Fibroblast of pulmonary artery (primary cell): Measurements from ENCODE around the gene ZDHHC12.

Experiments used
- DNase-seq: peaks from one replicate; pipeline ENCODE4 v3.0.0-alpha.2; 2010; ENCODE audit warnings: low read depth
- H3K4me3 ChIP-seq: replicated peaks from 2 replicates; pipeline ENCODE4 v1.5.1; 2011; ENCODE audit warnings: low read depth, mild to moderate bottlenecking, control low read depth, low read length, moderate library complexity
- CTCF ChIP-seq: IDR thresholded peaks from 2 replicates; pipeline ENCODE4 v1.5.1; 2011; ENCODE audit warnings: mild to moderate bottlenecking, control low read depth, low read length, inconsistent platforms; ENCODE audit errors: missing control alignments

ZDHHC12 gene

GRCh38 chr9:128722380-128723351, 1.3 kb downstream of the ZDHHC12 start:
- no peak for DNase-seq
- TF ChIP-seq CTCF, result no peak
- no peak overlapping the region for H3K4me3 ChIP-seq

GRCh38 chr9:128721487-128722010, 2.4 kb downstream of the ZDHHC12 start:
- TF ChIP-seq CTCF, result no peak
- no peak overlapping the region for H3K4me3 ChIP-seq
- DNase-seq, result no peak

- no peak for DNase-seq
- H3K4me3 ChIP-seq, result no peak overlapping the region
- TF ChIP-seq CTCF, result no peak
Measured at GRCh38 chr9:128720841-128721486, 3.0 kb downstream of the ZDHHC12 start.

GRCh38 chr9:128719919-128720605, 3.9 kb downstream of the ZDHHC12 start:
- no peak overlapping the region for H3K4me3 ChIP-seq
- TF ChIP-seq CTCF, result no peak
- DNase-seq, result no peak

- no peak for TF ChIP-seq CTCF
- DNase-seq, result no peak
- H3K4me3 ChIP-seq, result no peak overlapping the region
Measured at GRCh38 chr9:128718475-128718874, 5.5 kb downstream of the ZDHHC12 start.

- TF ChIP-seq CTCF, result no peak
- DNase-seq, result no peak
Measured at GRCh38 chr9:128718047-128718446, 5.9 kb downstream of the ZDHHC12 start.

More at GRCh38 chr9:128718047-128718446, 5.9 kb downstream of the ZDHHC12 start:
- no peak overlapping the region for H3K4me3 ChIP-seq
